GM19324 (cell line): ENCODE results near the gene DHRSX.
"Not testable (repeated sequence)": the region's sequence is repeated elsewhere in the genome, so short reads cannot be mapped to it uniquely, and the experiment has no call there.

Source experiments
- ATAC-seq: cut with Tn5 transposase; IDR thresholded peaks from one replicate; pipeline ENCODE4 v1.9.1; 2021; ENCODE audit warnings: mild to moderate bottlenecking, moderate library complexity; ENCODE audit not compliant: unreplicated experiment, low FRiP score

Gene DHRSX, protein sequence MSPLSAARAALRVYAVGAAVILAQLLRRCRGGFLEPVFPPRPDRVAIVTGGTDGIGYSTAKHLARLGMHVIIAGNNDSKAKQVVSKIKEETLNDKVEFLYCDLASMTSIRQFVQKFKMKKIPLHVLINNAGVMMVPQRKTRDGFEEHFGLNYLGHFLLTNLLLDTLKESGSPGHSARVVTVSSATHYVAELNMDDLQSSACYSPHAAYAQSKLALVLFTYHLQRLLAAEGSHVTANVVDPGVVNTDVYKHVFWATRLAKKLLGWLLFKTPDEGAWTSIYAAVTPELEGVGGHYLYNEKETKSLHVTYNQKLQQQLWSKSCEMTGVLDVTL

DNA sequence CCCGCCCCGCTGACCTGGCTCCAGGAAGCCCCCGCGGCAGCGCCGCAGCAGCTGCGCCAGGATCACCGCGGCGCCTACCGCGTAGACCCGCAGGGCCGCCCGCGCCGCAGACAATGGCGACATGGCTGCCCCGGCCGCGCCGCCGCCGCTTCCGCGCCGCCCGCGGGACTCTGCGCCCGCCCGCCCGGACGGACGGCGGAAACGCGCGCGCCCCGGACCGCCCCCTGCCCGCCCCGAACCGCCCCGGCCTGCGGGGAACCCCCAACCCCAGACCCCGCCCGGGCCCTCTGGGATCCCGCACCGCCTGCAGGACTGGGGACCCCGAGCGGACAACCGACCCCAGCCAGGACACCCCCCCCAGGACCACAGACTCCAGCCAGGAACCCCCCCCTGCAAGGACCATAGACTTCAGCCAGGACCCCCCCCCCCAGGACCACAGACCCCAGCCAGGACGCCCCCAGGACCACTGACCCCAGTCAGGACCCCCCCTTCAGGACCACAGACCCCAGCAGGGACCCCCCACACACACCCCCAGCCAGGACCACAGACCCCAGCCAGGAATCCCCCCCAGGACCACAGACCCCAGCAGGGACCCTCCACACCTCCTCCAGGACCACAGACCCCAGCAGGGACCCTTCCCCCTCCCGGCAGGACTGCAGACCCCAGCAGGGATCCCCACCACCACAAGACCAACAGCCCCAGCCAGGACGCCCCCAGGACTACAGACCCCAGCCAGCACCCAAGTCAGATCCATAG, at the start of gene DHRSX, which contains the start of gene ZBED1:
Gene DHRSX (minus strand): TSS at position 174 of the 756 bp plus-strand sequence. CDS start 51 bp downstream, at position 123.
Gene ZBED1 (minus strand): TSS at position 174 of the 756 bp plus-strand sequence. CDS start 10,257 bp downstream, outside the sequence.
- ATAC-seq, result peak; percentile 71

DNA sequence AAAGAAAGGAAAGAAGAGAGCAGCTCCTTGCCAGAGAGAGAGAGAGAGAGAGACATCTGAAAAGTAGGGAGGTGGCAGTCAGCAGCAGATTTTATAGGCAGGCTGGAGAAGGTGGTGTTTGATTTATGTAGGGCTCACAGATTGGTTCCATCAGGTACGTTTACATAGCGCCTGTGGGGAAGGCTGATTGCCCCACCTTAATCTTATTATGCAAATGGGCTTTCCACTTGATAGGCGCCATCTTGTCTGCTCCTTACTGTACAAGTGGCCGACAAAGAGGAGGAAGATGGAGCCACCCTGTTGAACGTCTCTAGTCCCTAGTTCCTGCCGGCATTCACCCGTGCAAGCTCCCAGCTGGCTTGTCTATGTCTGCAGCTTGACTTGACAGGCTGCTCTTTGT, 49.1 kb upstream of the DHRSX start:
- ATAC-seq, result no peak

DNA sequence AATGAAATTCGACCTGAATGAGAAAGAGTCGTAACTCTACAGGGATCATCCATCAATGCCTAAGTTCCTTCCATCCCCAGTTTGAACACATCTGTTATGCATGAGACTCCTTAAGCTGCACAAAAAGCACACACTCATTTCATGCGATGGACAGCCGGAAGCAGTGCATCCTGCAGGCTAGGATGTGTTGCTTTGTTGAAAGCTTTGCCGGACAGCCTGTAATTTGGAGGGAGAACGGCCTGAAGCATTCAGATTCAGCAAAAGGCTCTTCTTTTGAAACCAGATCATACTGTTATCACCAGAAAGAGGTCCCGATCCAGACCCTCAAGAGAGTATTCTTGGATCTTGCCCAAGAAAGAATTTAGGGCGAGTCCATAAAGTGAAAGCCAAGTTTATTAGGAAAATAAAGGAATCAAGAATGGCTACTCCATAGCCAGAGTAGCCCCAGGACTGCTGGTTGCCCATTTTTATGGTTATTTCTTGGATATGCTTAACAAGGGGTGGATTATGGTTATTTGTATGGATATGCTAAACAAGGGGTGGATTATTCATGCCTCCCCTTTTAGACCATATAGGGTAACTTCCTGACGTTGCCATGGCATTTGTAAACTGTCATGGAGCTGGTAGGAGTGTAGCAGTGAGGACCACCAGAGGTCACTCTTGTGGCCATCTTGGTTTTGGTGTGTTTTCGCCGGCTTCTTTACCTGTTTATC, 48.1 kb upstream of the DHRSX start:
- ATAC-seq, result no peak

DNA sequence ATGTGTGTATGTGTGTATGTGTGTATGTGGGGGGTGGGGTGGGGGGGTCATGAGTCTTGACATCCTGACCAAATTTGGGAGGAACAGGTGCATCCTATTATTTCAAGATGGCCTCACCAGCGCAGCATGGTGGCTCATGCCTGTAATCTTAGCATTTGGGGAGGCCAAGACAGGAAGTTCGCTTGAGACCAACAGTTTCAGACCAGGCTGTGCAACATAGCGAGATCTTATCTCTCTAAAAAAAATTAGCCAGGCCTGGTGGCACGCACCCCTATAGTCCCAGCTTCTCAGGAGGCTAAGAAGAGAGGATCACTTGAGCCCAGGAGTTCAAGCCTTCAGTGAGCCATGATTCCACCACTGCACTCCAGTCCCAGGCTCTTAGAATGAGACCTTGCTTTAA, 47.0 kb upstream of the DHRSX start:
- ATAC-seq, result no peak

DNA sequence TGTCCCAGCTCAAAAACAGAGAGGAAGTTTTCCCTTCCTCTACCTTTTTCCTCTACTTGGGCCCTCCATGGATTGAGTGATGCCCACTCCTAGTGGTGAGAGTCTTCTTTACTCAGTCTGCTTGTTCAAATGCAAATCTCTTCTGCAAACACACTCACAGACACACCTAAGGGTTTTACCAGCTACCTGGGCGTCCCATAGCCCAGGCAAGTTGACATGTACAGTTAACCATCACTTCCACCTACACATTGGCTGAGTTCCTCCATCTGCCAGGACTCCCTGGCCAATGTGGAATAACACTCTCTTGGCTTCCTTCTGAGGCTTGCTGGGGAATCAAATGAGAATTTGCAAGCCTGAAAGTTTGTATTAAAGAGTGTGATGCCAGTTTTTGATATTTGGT, 45.7 kb upstream of the DHRSX start:
- no peak for ATAC-seq

DNA sequence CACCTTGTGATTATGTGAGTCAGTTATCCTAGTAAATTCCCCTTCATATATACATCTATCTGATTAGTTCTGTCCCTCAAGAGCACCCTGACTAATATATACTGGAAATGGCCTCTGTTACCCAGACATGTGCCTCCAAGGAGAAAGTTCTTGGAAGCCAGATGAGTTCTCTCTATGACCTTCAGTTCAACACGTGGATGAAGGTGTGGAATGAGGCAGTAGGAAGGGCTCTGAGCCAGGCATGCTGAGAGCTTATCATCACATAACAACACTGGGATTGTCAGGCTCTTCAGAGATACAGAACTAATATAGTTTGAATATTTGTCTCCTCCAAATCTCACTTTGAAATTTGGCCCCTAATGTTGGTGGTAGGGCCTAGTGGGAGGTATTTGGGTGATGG, 44.4 kb upstream of the DHRSX start:
- ATAC-seq, result no peak

DNA sequence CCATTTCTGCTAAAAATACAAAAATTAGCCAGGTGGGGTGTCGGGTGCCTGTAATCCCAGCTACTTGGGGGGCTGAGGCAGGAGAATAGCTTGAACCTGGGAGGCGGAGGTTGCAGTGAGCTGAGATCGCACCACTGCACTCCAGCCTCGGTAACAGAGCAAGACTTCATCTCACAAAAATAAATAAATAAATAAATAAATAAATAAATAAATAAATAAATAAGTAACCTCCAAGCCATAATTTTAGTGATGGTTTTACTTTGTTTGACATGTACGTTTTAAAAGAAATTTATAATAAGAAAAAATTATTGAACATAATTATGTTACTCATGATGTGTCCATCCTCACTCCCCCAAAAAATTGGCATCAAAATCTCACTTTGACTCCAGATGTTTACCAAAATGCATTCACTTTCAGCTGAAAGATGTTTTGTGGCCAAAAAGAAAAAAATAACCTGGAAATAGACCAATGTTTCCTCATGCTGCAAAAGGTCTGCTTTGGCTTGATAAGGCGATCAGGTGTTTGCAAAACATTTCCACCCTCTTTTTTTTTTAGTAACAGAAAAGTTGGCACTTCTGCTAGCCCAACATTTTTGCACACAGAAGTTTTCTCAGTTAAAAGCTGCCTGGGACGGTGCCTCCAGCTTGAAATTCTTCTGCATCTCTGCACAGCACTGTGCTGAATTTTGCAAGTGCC, 42.2 kb upstream of the DHRSX start:
- ATAC-seq, result no peak

DNA sequence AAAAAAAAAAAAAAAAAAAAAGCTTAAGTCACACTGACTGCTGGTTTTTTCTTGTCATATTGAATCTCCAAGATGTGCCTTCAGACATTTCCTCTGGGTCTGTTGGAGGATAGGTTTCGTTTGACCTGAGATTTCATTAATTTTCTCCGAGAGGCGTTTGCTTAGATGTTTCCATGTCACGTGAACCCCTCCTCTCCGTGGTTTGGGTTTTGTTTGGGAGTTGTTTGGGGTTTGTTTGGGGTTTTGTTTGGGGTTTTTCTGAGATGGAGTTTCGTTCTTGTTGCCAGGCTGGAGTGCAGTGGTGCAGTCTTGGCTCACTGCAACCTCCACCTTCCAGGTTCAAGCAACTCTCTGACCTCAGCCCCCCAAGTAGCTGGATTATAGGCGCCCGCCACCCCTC, 40.8 kb upstream of the DHRSX start:
- ATAC-seq, result no peak

DNA sequence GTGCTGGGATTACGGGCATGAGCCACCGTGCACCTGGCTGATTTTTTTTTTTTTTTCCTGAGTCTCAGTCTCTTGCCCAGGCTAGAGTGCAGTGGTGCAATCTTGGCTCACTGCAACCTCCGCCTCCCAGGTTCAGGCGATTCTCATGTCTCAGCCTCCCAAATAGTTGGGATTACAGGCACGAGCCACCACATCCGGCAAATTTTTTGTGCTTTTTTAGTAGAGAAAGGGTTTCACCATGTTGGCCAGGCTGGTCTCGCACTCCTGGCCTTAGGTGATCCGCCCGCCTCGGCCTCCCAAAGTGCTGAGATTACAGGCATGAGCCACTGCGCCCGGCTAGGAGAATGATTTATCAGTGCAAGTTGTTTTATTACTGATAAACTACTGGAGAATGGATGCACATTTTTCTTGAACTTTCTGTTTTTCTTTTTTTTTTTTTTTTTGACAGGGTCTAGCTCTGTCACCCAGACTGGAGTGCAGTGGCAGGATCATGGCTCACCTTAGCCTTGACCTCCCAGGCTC, 39.7 kb upstream of the DHRSX start:
- ATAC-seq, result no peak

DNA sequence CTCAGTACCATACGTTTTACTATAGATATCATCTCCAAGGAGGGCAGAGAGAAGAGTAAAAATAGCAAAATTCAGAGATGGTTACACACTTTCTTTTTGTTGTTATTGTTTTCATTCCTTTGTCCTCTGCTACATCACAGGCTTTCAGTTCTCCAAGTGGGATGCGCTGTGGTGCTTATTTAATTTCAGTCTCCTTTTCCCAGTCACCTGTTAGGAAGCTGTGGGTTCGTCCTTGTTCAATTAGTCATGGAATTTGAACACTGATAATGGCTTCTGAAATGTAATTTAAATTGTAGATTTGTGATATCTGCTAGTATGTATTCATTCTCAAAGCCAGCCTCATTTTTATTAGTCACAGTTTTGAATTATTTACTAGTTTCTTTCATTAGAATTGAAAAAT, 38.8 kb upstream of the DHRSX start:
- no peak for ATAC-seq

DNA sequence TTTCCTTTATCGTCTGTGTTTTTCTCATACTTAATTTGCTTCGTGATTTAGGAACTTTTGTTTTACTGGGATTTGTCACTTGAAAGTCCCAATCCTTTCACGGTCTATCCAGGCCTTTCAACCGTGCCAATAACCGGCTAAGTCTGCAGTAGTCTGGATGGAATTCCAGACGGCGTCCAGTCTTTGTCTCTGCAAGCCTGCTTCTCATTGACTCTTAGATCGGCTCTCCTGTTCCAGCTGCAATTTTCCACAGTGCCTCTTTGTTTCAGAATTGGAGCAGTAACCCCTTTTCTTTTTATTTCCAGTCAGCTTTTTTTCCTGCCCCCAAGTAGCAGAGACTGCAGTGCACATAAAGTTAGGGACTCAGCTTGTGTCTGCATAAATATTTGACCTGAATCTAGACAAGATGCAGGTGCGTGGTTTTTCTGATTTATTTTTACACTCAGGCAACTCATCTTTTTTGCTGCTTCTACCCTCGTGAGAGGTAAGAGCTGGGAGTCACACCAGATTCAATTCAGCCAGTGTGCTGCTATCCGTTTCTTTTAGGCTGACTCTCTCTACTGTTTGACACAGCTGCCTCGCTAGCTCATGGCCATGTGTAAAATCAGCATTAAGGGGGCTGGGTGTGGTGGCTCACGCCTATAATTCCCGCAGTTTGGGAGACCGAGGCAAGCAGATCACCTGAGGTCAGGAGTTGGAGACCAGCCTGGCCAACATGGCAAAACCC, 37.4 kb upstream of the DHRSX start:
- no peak for ATAC-seq

DNA sequence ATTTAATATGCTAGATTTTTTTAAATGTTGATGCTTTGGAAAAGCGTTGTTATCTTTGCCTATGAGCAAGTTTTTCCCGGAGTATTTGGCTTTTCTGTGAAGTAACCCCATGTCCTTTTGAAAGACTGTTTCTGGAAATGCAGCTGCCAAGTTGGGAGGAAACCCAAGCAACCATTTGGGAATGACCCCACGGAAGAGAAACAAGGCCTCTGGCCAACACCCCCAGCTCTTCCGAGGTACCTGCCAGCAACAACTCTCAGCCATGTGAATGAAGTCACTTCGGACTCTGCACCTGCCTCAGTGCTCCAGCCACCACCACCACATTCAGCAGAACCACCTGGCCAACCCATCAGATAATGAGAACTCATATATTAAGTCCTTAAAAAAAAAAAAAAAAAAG, 36.2 kb upstream of the DHRSX start:
- no peak for ATAC-seq

DNA sequence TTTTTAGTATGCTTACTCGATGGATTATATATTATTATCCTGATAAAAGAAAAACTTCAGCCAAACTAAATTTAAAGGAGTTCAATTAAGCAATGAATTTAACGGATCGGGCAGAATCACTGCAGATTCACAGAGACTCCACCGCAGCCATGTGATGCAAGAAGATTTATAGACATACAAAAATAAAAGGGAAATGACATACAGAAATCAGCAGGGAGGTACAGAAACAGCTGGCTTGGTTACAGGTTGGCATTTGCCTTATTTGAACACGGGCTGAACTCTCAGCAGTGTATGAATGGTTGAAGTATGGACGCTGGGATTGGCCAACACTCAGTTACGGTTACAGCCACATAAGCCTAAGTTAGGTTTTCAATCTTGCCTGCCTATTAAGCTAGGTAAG, 35.4 kb upstream of the DHRSX start:
- ATAC-seq, result no peak

DNA sequence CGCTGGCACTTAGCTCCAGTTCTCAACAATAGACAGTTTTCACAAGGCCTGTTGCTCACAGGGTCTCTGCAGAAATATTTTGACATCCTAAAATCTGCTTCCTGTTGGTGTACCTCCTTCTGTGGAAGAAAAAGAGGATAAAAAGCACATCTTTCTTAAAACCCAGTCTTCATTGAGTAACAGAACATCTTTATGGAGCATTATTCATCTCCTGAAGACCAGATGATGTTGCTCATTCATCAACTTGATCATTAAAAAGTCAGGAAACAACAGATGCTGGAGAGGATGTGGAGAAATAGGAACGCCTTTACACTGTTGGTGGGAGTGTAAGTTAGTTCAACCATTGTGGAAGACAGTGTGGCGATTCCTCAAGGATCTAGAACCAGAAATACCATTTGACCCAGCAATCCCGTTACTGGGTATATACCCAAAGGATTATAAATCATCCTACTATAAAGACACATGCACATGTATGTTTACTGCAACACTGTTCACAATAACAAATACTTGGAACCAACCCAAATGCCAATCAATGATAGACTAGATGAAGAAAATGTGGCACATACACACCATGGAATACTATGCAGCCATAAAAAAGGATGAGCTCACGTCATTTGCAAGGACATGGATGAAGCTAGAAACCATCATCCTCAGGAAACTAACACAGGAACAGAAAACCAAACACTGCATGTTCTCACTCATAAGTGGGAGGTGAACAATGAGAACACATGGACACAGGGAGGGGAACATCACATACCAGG, 33.7 kb upstream of the DHRSX start:
- ATAC-seq, result not testable (repeated sequence)

DNA sequence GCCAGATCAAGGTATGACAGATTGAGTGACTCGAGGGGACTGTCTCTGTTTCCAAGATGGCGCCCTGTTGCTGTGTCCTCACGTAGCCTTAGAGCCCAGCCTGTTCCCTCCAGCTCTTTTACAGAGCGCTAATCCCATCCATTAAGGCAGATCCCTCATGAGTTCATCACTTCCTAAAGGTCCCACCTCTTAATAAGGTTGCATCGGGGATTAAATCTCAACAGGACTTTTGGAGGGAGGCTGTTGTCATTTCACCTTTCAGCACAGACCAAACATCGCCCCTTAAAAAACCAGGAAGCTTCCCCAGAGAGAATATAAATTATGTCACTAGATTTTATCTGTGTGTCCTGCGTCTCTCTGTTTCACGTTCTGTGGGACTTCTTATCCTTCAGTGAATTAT, 32.6 kb upstream of the DHRSX start:
- no peak for ATAC-seq

DNA sequence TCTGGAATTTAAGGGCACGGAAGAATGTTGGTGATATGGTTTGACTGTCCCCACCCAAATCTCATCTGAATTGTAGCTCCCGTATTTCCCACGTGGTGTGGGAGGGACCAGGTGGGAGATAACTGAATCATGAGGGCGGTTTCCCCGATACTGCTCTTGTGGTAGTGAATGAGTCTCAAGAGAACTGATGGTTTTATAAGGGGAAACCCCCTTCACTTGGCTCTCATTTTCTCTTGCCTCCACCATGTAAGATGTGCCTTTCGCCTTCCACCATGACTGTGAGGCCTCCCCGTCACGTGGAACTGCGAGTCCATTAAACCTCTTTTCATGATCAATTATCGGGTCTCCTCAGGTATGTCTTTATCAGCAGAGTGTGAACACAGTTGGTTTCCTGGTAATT, 25.6 kb upstream of the DHRSX start:
- ATAC-seq, result no peak

DNA sequence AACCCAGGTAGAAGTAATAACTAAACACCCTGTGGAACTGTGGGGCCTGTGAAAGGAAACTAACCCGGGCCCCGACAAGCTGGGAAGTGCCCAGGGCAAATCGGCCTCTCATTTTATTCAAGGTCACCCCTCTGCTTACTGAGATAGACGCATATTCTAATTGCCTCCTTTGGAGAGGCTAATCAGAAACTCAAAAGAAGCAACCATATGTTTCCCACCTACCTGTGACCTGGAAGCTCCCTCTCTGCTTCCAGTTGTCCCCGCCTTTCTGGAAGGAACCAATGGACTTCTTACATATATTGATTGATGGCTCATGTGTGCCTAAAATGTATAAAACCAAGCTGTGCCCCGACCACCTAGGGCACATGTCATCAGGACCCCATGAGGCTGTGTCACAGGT, 23.1 kb upstream of the DHRSX start:
- no peak for ATAC-seq

DNA sequence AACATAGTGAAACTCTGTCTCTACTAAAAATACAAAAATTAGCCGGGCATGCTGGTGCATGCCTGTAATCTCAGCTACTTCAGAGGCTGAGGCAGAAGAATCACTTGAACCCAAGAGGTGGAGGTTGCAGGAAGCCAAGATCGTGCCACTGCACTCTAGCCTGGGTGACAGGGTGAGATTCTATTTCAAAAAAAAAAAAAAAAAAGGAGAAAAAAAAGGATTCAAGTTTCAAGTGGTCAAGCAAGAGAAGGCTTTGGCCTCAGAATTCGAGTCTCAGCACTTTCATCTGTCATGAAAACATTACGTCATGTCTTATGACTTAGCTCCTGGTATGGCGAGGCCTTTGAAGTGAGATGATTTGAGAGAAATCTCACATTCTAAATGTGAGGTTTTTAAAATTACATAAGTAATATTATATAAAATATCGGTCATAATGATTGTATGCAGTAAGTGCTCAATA, 21.2 kb upstream of the DHRSX start:
- ATAC-seq, result peak; percentile 48
